ENCODE measurements around the gene SH3RF3. TPM values are rescaled to one million over a fixed set of nuclear protein-coding genes. Genes with fewer than 3 reads are reported as not detected.

Gene SH3RF3
- total and polyA plus RNA-seq, 9 of the 15 experiments (the other 6 are each of a cell fraction or from before 2014, with no cell fraction given): 0.02 TPM; not detected in 8

DNA sequence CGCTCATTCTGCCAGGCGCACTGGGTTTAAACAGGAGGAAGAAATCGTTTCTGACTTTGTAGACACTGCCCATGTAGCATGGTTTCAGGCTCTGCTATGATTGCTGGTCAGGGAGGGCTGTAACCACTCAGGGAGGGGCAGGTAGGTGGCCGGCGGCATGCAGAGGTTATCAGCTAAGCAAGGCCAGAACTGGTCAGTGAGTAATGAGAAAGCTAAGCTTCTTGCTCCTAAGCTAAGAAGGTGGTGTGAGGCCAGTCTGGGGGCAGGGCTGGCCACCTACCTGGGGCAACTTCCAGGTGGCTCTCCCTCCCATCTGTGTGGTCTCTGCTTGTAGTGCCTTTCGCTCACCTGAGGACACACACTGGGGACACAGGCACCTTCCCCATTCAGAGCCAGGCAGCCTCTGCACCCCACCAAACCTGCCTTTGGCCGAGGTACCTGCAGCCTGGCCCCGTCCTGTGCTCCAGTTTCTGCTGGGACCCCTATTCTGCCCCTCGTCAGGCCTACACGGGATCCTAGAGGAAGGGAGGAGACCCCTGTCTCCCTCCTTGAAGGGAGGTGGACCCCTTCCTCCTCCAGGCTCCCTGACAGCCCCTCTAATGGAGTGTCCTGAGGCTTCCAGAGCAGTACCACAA is 288.8 kb downstream of the SH3RF3 start:
- Histone ChIP-seq H3K4me1 (replicated peaks in 1 of 2; ENCODE audit: control insufficient read depth in 2 of 2, insufficient read depth in 2 of 2, low read length in 2 of 2) (no peaks in the 10 kb centered on the region; a peak in 1 of 5 replicates), H3K9me3 (replicated peaks; ENCODE audit: control insufficient read depth, insufficient read depth, low read depth, low read length) (no peaks in the 10 kb centered on the region), H3K9me1 (ENCODE audit: control insufficient read depth, insufficient read depth, low read length) (no peaks in the 10 kb centered on the region), H3K27me3 (ENCODE audit: control insufficient read depth in 2 of 2, insufficient read depth in 2 of 2, low read length in 2 of 2) (peaks cover 0 to 57% of the 10 kb centered on the region in 2 experiments; a peak in 2 of 5 replicates), H3K36me3 (ENCODE audit: control insufficient read depth, insufficient read depth, low read length) (no peaks in the 10 kb centered on the region), H2AFZ (ENCODE audit: low read depth, low read length) (no peak overlapping the region), H4K20me1 (replicated peaks; ENCODE audit: control insufficient read depth, insufficient read depth, low read length) (no peaks in the 10 kb centered on the region; the same call in 1 of the 2 replicates), H3K4me3 (no peak overlapping the region), H3K4me2 (ENCODE audit: insufficient read depth, low read length) (no peak overlapping the region), H3K9ac (ENCODE audit: insufficient read depth in 1 of 2, low read depth in 2 of 2, low read length in 2 of 2) (no peak overlapping the region), H3K79me2 (ENCODE audit: control insufficient read depth, insufficient read depth, low read length) (no peaks in the 10 kb centered on the region), H3K27ac (ENCODE audit: extremely low read depth, low read depth, low read length) (no peak overlapping the region)
- intact Hi-C loops (cut with micrococcal nuclease): no loop called here
- POLR2A ChIA-PET: interaction anchor here (0.7 kb wide), 1 partner anchor 11 kb away, joined by 3 read pairs; no protein-coding TSS in a partner anchor
- TF ChIP-seq, protein P1, sequence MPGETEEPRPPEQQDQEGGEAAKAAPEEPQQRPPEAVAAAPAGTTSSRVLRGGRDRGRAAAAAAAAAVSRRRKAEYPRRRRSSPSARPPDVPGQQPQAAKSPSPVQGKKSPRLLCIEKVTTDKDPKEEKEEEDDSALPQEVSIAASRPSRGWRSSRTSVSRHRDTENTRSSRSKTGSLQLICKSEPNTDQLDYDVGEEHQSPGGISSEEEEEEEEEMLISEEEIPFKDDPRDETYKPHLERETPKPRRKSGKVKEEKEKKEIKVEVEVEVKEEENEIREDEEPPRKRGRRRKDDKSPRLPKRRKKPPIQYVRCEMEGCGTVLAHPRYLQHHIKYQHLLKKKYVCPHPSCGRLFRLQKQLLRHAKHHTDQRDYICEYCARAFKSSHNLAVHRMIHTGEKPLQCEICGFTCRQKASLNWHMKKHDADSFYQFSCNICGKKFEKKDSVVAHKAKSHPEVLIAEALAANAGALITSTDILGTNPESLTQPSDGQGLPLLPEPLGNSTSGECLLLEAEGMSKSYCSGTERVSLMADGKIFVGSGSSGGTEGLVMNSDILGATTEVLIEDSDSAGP (CRISPR knock-in tag; IDR thresholded peaks at IDR 0.05): no peak
- TF ChIP-seq CREM (IDR thresholded peaks at IDR 0.05; ENCODE audit: low read depth) (no peak), ELF1 (tag; IDR thresholded peaks at IDR 0.05) (no peak), TCFL5 (CRISPR knock-in tag; conservative IDR thresholded peaks at IDR 0.05) (no peak), RNF2 (IDR thresholded peaks at IDR 0.05) (no peak), MTA3 (IDR thresholded peaks at IDR 0.05; ENCODE audit: borderline replicate concordance) (no peak), SREBF1 (IDR thresholded peaks at IDR 0.05; ENCODE audit: borderline replicate concordance, low read depth, low read length) (no peak), ZNF583 (CRISPR knock-in tag; IDR thresholded peaks at IDR 0.05) (no peak), NCOA6 (IDR thresholded peaks at IDR 0.05) (no peak), TRIM24 (IDR thresholded peaks at IDR 0.05) (no peak)
- TF ChIP-seq, protein P2, sequence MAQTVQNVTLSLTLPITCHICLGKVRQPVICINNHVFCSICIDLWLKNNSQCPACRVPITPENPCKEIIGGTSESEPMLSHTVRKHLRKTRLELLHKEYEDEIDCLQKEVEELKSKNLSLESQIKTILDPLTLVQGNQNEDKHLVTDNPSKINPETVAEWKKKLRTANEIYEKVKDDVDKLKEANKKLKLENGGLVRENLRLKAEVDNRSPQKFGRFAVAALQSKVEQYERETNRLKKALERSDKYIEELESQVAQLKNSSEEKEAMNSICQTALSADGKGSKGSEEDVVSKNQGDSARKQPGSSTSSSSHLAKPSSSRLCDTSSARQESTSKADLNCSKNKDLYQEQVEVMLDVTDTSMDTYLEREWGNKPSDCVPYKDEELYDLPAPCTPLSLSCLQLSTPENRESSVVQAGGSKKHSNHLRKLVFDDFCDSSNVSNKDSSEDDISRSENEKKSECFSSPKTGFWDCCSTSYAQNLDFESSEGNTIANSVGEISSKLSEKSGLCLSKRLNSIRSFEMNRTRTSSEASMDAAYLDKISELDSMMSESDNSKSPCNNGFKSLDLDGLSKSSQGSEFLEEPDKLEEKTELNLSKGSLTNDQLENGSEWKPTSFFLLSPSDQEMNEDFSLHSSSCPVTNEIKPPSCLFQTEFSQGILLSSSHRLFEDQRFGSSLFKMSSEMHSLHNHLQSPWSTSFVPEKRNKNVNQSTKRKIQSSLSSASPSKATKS (CRISPR knock-in tag; IDR thresholded peaks at IDR 0.05): no peak
- FAIRE-seq: no peak
- no TSS peak for BruUV-seq (replicated peaks)
- CTCF ChIA-PET (ENCODE audit: low intra/inter-chr PET ratio): no interaction called here
- DNase-seq (ENCODE audit: extremely low read depth in 1 of 4, low spot score in 3 of 4): no peak
- ATAC-seq: no peak
- in situ Hi-C loops (cut with MboI): no loop called here
- 2% methylated on average over 8 of the region's 10 CpGs for WGBS (ENCODE audit: insufficient coverage, low coverage, missing lambda C conversion rate)
